Fibroblast of mammary gland (primary cell): ENCODE measurements around the gene SBSN.
"Not testable (repeated sequence)": the region's sequence is repeated elsewhere in the genome, so short reads cannot be mapped to it uniquely, and the experiment has no call there.

Source experiments
- DNase-seq: peaks from one replicate; pipeline ENCODE4 v3.0.0-alpha.2; 2010; ENCODE audit warnings: low read depth
- H3K4me3 ChIP-seq: 2 replicates; pipeline ENCODE4 v1.5.1; 2011; ENCODE audit warnings: low read depth, mild to moderate bottlenecking, low read length, moderate library complexity; ENCODE audit not compliant: control insufficient read depth
- CTCF ChIP-seq: conservative IDR thresholded peaks from 2 replicates; pipeline ENCODE4 v1.5.1; 2011; ENCODE audit warnings: low read depth, low read length, inconsistent platforms; ENCODE audit not compliant: control insufficient read depth, insufficient read depth

The SBSN gene

GRCh38 chr19:35476149-35476548 is 52.0 kb downstream of the SBSN start:
- H3K4me3 ChIP-seq: no peak overlapping the region
- no peak for DNase-seq
- TF ChIP-seq CTCF: peak; percentile 4

GRCh38 chr19:35474594-35474993 is 53.5 kb downstream of the SBSN start:
- DNase-seq: not testable (repeated sequence)

GRCh38 chr19:35474104-35474503 is 54.0 kb downstream of the SBSN start:
- no peak overlapping the region for H3K4me3 ChIP-seq
- DNase-seq: no peak
- TF ChIP-seq CTCF: no peak

More at GRCh38 chr19:35474594-35474993, 53.5 kb downstream of the SBSN start:
- H3K4me3 ChIP-seq: not testable (repeated sequence)
